ENCODE data around the gene CDH24.

CDH24 gene

DNA sequence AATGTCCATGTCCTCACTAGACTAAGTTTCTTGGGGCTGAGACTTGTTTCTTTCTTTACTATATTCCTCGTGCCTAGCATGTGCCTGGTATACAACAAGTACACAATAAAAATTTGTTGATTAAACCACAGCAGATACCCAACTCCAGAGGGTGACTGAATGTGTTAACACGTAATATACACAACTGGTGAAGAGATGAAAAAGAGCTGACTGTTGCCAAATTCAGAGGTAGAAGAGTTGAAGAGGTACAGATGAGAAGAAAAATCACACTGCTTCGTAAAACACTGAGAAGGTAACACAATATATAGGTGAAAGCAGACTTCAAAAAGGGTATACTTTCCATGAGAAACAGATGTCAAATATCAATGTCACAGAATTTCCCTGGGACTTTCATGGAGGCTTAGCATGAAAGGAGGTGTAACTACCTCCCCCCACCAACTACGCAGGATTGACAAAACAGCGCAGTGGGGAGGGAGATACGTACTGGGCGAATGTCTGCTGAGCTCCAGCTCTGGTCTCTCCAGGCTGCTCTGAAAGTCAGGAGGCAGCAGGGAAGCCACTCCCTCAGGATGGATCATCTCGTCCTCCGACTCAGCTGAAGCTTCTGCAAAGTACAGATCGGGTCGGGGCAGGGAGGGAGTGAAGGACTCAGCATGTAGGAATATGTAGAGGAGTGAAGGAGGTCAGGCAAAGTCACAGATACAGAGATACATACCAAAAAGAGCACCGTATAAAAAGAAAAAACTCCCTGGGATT, 32.4 kb upstream of the CDH24 start:
- DNase-seq: no peak

DNA sequence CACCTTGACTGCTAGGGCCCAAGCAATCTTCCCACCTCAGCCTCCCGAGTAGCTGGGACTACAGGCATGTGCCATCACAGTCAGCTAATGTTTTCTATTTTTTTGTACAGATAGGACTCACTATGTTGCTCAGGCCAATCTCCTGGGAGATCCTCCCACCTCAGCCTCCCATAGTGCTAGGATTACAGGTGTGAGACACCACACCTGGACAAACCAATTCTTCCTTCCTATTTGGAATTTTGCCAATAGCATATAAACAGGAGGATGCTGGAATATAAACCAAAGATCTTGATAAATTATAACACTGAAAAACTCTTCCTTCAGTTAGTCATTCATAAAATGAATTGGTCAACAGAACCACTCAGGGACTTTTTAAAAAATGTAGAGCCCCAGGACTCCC, 29.2 kb upstream of the CDH24 start:
- DNase-seq: no peak

GRCh38 chr14:23085458-23085857, 28.1 kb upstream of the CDH24 start:
- DNase-seq: no peak

DNA sequence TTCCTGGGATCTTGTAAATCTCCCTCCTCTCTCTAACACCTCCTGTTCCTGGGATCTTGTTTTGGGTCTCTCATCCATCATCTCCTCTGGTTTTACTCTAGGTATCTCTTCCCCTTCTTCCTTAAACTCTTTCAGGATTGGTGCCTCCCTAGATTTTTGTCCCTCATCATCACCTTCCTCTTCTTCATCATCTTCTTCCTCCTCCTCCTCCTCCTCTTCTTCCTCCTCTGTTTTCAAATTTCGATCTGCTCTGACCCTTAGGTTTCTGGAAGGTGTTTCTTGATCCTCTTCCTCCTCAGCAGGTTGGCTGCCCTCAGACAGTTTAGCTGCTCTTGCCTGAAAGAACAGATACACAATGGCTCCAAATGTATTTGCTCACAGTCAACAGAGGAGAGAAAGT, 23.2 kb upstream of the CDH24 start:
- DNase-seq: no peak

GRCh38 chr14:23079716-23080115, 22.4 kb upstream of the CDH24 start:
- DNase-seq: no peak

DNA sequence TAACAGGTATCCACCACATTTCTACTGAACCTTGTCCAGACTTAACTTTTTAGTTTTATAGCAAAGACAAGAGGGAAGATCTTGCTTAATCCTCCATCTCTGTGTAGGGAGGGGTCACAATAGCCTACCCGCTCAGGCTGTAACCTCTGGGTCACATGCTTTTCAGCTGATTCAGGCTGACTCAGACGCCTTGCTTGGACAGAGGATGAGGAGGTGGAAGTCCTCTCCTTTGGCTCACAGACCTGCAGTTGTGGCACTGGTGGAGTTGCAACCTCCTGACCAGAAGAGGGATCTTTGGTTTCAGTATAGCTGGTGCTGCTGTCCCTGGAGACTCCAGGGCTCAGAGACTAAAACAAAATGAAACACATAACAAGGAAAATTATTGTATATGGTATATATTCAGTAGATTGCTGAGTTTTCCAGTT, 21.4 kb upstream of the CDH24 start:
- no peak for DNase-seq

DNA sequence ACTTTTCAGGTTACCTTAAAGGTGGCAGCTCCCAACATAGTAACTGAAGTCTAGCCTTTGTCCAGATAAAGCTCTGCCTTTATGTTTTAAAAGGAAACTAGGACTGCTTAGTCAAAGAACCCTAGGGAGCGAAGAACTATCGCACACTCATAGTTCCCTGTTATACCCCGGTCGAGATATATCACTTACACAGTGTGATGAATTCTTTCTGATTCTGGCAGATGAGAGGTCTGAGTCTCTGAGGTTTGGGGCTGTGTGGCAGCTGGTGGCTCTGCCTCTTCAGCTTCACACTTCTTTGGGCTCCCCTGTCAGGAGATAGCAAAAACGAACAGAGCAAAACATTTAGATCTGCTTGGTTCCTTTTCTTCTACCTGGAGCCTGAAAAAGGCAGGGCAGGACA, 20.6 kb upstream of the CDH24 start:
- DNase-seq: no peak

- DNase-seq: no peak
Measured at GRCh38 chr14:23076785-23077408, 19.6 kb upstream of the CDH24 start.

DNA sequence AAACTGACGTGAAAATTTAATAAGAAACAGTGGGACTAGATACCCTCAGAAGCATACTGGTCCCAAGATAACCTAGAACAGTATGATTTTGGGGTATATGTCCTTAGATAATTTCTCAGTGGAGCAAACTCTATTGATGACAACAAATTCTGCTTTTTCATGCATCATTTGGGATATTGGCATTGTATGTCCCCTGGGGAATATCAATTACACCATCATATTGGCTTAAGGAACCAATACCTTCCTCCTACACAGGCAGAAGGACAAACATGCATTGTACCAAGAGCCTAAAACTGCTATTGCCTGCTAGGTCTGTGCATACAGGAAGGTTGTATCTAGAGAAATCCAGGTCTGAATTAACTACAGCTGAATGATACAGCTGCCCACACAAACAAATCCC, 17.6 kb upstream of the CDH24 start:
- DNase-seq: no peak

- DNase-seq: no peak
Measured at GRCh38 chr14:23071921-23072539, 14.7 kb upstream of the CDH24 start.

DNA sequence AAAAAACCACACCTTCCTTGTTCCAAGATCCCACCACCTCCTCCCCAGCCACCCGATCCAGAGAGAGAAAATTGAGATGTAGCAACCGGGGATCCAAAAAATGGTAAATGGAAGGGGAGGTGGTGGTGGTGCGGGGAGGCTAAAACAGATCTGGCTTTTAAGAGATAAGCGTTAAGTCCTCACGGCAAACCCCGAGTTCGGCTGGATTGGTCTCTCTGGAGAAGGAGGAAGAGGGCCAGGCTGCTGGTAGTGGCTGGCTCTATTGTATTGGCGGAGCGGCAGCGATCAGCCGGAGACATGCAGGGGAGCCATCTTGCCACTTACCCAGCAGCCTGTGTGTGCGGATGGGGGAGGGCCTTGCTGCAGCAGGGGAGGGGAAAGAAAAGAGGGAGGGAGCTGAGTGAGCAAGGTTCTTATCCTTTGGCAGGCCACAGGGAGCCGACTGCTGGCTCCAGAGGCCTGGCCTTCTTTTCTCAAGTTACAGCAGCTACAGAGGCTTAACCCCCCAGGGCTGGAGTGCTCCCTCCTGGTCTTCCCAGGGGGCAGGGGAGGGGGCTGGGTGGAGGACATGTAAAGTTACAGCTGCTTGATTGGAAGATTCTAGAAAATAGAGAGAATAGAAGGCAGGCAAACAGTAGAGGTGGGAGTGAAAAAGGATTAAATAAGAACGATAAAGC, 14.1 kb upstream of the CDH24 start:
- DNase-seq: no peak

- DNase-seq: no peak
Measured at GRCh38 chr14:23070262-23071129, 13.2 kb upstream of the CDH24 start.

- no peak for DNase-seq
Measured at GRCh38 chr14:23069413-23069806, 12.1 kb upstream of the CDH24 start.

DNA sequence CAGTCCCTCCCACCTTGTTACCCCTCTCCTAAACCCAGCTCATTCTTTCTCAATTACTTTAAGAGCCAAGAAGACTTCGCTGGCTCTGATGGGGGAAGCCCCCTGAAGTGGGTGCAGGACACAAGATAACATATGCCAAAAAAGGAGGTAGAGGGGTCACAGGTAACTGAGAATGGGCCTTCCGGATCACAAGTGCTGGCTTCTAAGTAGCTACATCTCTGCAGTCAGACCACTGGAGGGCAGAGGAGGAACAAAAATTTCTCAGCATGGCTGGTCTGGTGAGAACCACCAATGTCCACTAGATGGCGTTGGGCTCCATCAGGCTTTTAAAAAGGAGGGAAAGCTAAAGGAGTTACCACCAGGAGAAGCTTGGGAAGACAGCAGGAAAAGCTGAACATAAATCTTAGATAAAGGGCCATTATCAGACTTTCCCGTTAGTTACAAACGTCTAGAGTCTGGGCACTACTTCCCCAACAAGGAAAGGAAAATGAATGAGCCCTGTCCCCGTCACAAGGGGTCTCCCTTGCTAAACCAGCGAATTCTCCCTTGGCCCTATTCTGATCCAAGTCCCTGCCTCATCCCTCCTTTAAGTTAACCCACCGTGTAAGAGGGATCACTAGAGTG, 11.6 kb upstream of the CDH24 start:
- DNase-seq: no peak

DNA sequence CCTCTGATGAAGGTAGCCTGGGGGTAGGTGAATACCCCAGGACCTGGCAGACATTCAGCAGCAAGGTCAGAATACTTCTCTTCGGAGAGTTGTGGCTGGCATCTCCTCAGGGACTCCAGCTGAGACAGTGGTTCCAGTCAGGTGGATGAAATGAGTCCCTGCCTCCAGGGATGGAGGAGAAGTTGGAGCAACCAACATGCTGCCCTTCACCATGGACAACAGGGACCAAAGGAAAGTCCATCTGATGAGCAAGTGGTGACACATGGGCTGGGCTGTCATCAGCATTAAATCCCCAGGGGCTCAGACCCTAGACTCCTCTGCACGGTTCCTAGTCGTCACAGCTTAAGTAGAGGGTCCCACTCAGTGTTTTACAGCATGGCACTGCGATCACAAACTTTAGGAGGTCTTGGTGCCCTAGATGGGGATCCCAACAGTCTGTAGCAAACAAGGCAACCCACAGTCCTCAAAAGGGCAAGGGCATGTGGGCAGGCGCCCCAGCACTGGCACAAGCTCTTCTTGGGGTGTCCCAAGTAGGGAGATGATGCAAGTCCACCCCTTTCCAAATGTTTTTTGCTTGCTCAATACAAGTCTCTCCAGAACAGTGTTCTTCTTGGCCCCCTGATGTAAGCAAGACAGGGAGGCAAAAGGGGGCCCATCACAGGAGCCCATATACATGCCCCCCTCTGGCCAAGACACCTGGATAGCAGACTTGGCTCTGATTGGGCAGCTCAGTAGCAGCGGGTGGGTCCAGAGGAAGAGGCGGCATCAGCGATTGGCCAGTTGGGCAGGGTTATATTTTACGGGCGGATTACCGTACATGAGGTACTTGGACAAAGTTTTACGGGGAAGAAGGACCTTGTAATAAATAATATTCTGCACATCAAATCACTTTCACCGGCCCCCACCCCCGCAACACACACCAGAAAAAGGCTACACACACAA, 10.8 kb upstream of the CDH24 start:
- DNase-seq: no peak

DNA sequence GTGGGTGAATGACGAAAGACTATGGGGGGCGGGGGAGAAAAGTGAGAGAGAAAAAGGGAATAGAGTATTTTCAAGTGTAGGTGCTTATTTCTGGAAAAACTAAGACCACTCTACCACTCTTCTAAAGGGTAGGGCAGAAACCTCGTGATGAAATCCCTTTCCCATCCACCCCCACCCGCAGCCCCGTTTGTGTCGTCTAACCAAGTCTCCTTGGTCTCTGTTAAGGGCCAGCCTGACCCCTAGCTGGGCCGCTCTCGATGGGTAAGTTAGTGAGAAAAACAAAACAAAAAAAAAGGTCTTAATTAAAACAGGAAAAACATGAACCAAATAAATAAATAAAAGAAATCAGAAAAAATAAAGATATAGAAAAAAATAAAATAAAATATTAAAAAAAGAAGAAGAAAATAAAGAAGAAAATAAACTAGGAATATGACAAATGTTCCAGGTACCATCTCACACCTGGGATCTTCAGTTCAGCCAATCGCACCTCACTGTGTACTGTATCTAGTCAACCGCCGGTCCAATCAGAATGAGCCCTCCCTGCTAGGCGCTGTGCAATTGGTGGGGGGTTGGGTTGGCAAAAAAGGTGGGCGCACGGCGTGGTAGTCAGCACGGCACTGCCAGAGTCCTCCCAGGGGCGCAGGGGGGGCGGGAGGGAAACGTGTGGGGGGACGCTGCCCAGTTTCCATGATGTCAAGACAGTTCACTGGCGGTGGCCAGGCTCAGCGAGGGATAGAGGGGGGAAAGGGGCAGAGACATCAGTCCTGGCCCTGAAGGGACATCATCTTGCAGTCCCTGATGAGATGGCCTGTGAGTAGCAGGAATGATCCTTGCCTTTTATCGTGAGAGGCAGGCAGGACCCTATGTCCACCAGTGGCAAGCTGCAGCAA, 9.8 kb upstream of the CDH24 start:
- no peak for DNase-seq

GRCh38 chr14:23066368-23066767, 9.0 kb upstream of the CDH24 start:
- no peak for DNase-seq

DNA sequence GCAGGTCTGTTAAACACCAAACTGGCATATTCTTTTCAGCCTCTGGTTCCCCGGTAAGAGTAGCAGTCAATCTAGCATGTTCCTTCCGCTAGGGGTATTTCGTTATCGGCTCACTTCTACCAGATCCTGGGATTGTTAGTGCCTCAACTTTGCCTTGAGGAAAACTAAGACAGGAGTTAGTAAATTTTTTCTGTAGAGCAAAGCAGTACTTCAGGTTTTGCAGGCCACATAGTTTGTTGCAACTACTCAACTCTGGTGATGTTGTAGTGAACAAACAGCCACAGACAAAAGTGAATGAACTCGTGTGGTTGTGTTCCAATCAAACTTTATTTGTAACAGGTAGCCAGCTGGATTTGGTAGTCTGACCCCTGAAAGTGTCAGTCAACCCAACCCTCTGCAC, 6.3 kb upstream of the CDH24 start:
- no peak for DNase-seq

GRCh38 chr14:23062002-23062401, 4.7 kb upstream of the CDH24 start:
- no peak for DNase-seq

All from NCI-H526 (cell line).